BE2C (cell line): ENCODE data around the gene CP.
"Not testable (repeated sequence)": the region's sequence is repeated elsewhere in the genome, so short reads cannot be mapped to it uniquely, and the experiment has no call there.

Source experiments
- DNase-seq: peaks from one replicate; pipeline ENCODE4 v3.0.0-alpha.2; 2020
- H3K27me3 ChIP-seq: fragments of 250-450 bp; sonication (Bioruptor Pico); 2 replicates; pipeline ENCODE4 v1.5.1; 2020; ENCODE audit warnings: mild to moderate bottlenecking
- H3K36me3 ChIP-seq: fragments of 250-450 bp; sonication (Bioruptor Pico); 2 replicates; pipeline ENCODE4 v1.5.1; 2020; ENCODE audit warnings: mild to moderate bottlenecking
- H3K4me1 ChIP-seq: fragments of 250-450 bp; sonication (Bioruptor Pico); 2 replicates; pipeline ENCODE4 v1.5.1; 2020
- H3K4me3 ChIP-seq: 2 replicates; pipeline ENCODE4 v1.5.1; 2011; ENCODE audit warnings: low read depth, low read length
- H3K9me3 ChIP-seq: fragments of 250-450 bp; sonication (Bioruptor Pico); 2 replicates; pipeline ENCODE4 v1.5.1; 2020
- CTCF ChIP-seq: IDR thresholded peaks from 2 replicates; pipeline ENCODE4 v1.5.1; 2012; ENCODE audit warnings: mild to moderate bottlenecking, low read depth, low read length

The CP gene

GRCh38 chr3:149207475-149207874, 14.2 kb downstream of the CP start:
- no peaks in the 10 kb centered on the region for H3K36me3 ChIP-seq
- no peak for DNase-seq
- TF ChIP-seq CTCF = no peak
- H3K9me3 ChIP-seq = no peaks in the 10 kb centered on the region
- no peak overlapping the region for H3K4me3 ChIP-seq
- H3K27me3 ChIP-seq = no peaks in the 10 kb centered on the region
- peaks cover 3% of the 10 kb centered on the region; the same call in 1 of the 2 replicates for H3K4me1 ChIP-seq

- Histone ChIP-seq H3K9me3 (no peaks in the 10 kb centered on the region), H3K27me3 (no peaks in the 10 kb centered on the region), H3K4me1 (peaks cover 6% of the 10 kb centered on the region; the same call in 1 of the 2 replicates), H3K4me3 (no peak overlapping the region), H3K36me3 (no peaks in the 10 kb centered on the region)
- DNase-seq = no peak
- no peak for TF ChIP-seq CTCF
These were observed 17.1 kb downstream of the CP start for GRCh38 chr3:149204390-149204991.

GRCh38 chr3:149203758-149204157, 17.9 kb downstream of the CP start:
- Histone ChIP-seq H3K4me3 (no peak overlapping the region), H3K4me1 (peaks cover 8% of the 10 kb centered on the region; the same call in 1 of the 2 replicates), H3K9me3 (no peaks in the 10 kb centered on the region), H3K36me3 (no peaks in the 10 kb centered on the region), H3K27me3 (no peaks in the 10 kb centered on the region)
- TF ChIP-seq CTCF = no peak
- no peak for DNase-seq

GRCh38 chr3:149199474-149199873, 22.2 kb downstream of the CP start:
- H3K9me3 ChIP-seq = no peaks in the 10 kb centered on the region

GRCh38 chr3:149198611-149199010, 23.0 kb downstream of the CP start:
- peaks cover 9% of the 10 kb centered on the region for H3K4me1 ChIP-seq
- no peak overlapping the region for H3K4me3 ChIP-seq
- no peaks in the 10 kb centered on the region for H3K9me3 ChIP-seq
- no peak for TF ChIP-seq CTCF
- H3K27me3 ChIP-seq = no peaks in the 10 kb centered on the region
- H3K36me3 ChIP-seq = no peaks in the 10 kb centered on the region
- DNase-seq = no peak

More at GRCh38 chr3:149199474-149199873, 22.2 kb downstream of the CP start:
- Histone ChIP-seq H3K27me3 (no peaks in the 10 kb centered on the region), H3K4me3 (no peak overlapping the region), H3K36me3 (no peaks in the 10 kb centered on the region), H3K4me1 (peaks cover 9% of the 10 kb centered on the region)
- DNase-seq = no peak
- TF ChIP-seq CTCF = no peak

- H3K27me3 ChIP-seq = no peaks in the 10 kb centered on the region
- no peaks in the 10 kb centered on the region for H3K36me3 ChIP-seq
- DNase-seq = peak; percentile 40
- peaks cover 9% of the 10 kb centered on the region for H3K4me1 ChIP-seq
- H3K9me3 ChIP-seq = no peaks in the 10 kb centered on the region
- TF ChIP-seq CTCF = no peak
- H3K4me3 ChIP-seq = peak overlapping the region; percentile 56
These were observed 24.0 kb downstream of the CP start for GRCh38 chr3:149197669-149198068.

GRCh38 chr3:149196805-149197592, 24.6 kb downstream of the CP start:
- H3K4me3 ChIP-seq = peak overlapping the region; percentile 56
- not testable (repeated sequence) for DNase-seq, H3K27me3 ChIP-seq, H3K36me3 ChIP-seq, H3K9me3 ChIP-seq, H3K4me1 ChIP-seq
